Neural cell (in vitro differentiated cells): ENCODE measurements around the gene SCAI.

ENCODE experiments used
- CTCF ChIP-seq: fragments of 450-650 bp; IDR thresholded peaks from 2 replicates; pipeline ENCODE4 v1.5.1; 2014; ENCODE audit warnings: antibody characterized with exemption, mild to moderate bottlenecking, moderate library complexity; ENCODE audit not compliant: poor library complexity, severe bottlenecking
- EP300 ChIP-seq: fragments of 450-650 bp; conservative IDR thresholded peaks from 2 replicates; pipeline ENCODE4 v1.6.1; 2014; ENCODE audit warnings: antibody characterized with exemption, mild to moderate bottlenecking, moderate library complexity; ENCODE audit not compliant: poor library complexity, severe bottlenecking
- EZH2 ChIP-seq: fragments of 200-600, 300-800 bp; shearing (Covaris generic), sonication (generic); IDR thresholded peaks from 2 replicates; pipeline ENCODE4 v1.6.1; 2014; ENCODE audit warnings: antibody characterized with exemption, low read length, borderline replicate concordance, mild to moderate bottlenecking; ENCODE audit not compliant: insufficient read depth, poor library complexity, severe bottlenecking
- MXI1 ChIP-seq: fragments of 450-650 bp; conservative IDR thresholded peaks from 2 replicates; pipeline ENCODE4 v1.6.1; 2014; ENCODE audit warnings: antibody characterized with exemption, mild to moderate bottlenecking; ENCODE audit not compliant: poor library complexity, severe bottlenecking
- POLR2AphosphoS5 ChIP-seq: IDR thresholded peaks from 2 replicates; pipeline ENCODE4 v1.6.1; 2012
- RAD21 ChIP-seq: fragments of 450-650 bp; conservative IDR thresholded peaks from 2 replicates; pipeline ENCODE4 v1.6.1; 2014; ENCODE audit warnings: antibody characterized with exemption, mild to moderate bottlenecking, moderate library complexity
- REST ChIP-seq: IDR thresholded peaks from 2 replicates; pipeline ENCODE4 v1.6.1; 2012; ENCODE audit warnings: borderline replicate concordance
- SMC3 ChIP-seq: fragments of 450-650 bp; conservative IDR thresholded peaks from 2 replicates; pipeline ENCODE4 v1.6.1; 2014; ENCODE audit warnings: antibody characterized with exemption, mild to moderate bottlenecking, moderate library complexity; ENCODE audit not compliant: poor library complexity
- TAF1 ChIP-seq: IDR thresholded peaks from 2 replicates; pipeline ENCODE4 v1.6.1; 2012; ENCODE audit warnings: low read depth

GRCh38 chr9:125180876-125181275, 37.5 kb upstream of the SCAI start:
- TF ChIP-seq CTCF, result no peak
- TF ChIP-seq EP300, result no peak
- TF ChIP-seq EZH2, result no peak
- TF ChIP-seq TAF1, result no peak
- no peak for TF ChIP-seq MXI1
- no peak for TF ChIP-seq REST
- TF ChIP-seq POLR2AphosphoS5, result no peak
- TF ChIP-seq SMC3, result no peak
- no peak for TF ChIP-seq RAD21
